OCI-LY3 (cell line): ENCODE measurements around the gene SNORC.
"Not testable (repeated sequence)": the region's sequence is repeated elsewhere in the genome, so short reads cannot be mapped to it uniquely, and the experiment has no call there.

Experiments
- H2AFZ ChIP-seq: fragments of 200-600, 300-600 bp; shearing (Covaris generic); 2 replicates; pipeline ENCODE4 v1.6.0; 2014; ENCODE audit warnings: antibody characterized with exemption, low read depth, low read length
- H3K27ac ChIP-seq: fragments of 200-600, 300-600 bp; sonication (generic); 2 replicates; pipeline ENCODE4 v1.5.1; 2014; ENCODE audit warnings: mild to moderate bottlenecking, low read length, moderate library complexity, mixed read lengths
- H3K27me3 ChIP-seq: fragments of 200-600, 300-600 bp; sonication (generic); 2 replicates; pipeline ENCODE4 v1.6.1; 2014; ENCODE audit warnings: low read depth, low read length, mixed read lengths
- H3K36me3 ChIP-seq: fragments of 200-600, 300-600 bp; sonication (generic); replicated peaks from 2 replicates; pipeline ENCODE3; 2014; ENCODE audit warnings: low read depth, low read length, mixed read lengths
- H3K4me1 ChIP-seq: fragments of 300-600, 200-600 bp; sonication (generic); 2 replicates; pipeline ENCODE4 v1.6.1; 2014; ENCODE audit warnings: low read length, mixed read lengths
- H3K4me2 ChIP-seq: fragments of 200-600, 300-600 bp; sonication (generic); 2 replicates; pipeline ENCODE4 v1.6.1; 2014; ENCODE audit warnings: low read length, mixed read lengths
- H3K4me3 ChIP-seq: fragments of 300-600, 200-600 bp; sonication (generic); 2 replicates; pipeline ENCODE4 v1.5.1; 2014; ENCODE audit warnings: antibody characterized with exemption, mild to moderate bottlenecking, low read length, moderate library complexity
- H3K79me2 ChIP-seq: fragments of 300-600, 200-600 bp; shearing (Covaris generic); 2 replicates; pipeline ENCODE4 v1.6.1; 2014; ENCODE audit warnings: mild to moderate bottlenecking, low read length, mixed read lengths
- H3K9ac ChIP-seq: fragments of 300-600, 200-600 bp; shearing (Covaris generic); 2 replicates; pipeline ENCODE4 v1.6.0; 2014; ENCODE audit warnings: mild to moderate bottlenecking, low read length, moderate library complexity
- H3K9me3 ChIP-seq: fragments of 200-600, 300-600 bp; shearing (Covaris generic); 2 replicates; pipeline ENCODE4 v1.6.1; 2014; ENCODE audit warnings: low read length, mixed read lengths; ENCODE audit not compliant: insufficient read depth
- H4K20me1 ChIP-seq: fragments of 200-600, 300-600 bp; sonication (generic); 2 replicates; pipeline ENCODE4 v1.6.1; 2016; ENCODE audit warnings: low read length, mixed read lengths; ENCODE audit not compliant: insufficient read depth
- CTCF ChIP-seq: fragments of 200-600, 300-600 bp; sonication (generic); IDR thresholded peaks from 2 replicates; pipeline ENCODE4 v1.5.1; 2014; ENCODE audit warnings: antibody characterized with exemption, low read length, low read depth
- EZH2phosphoT487 ChIP-seq: fragments of 200-600 bp; shearing (Covaris generic); IDR thresholded peaks from 2 replicates; pipeline ENCODE4 v1.6.1; 2018; ENCODE audit warnings: antibody characterized with exemption, mixed run types, low read depth

The SNORC gene

GRCh38 chr2:232901736-232902578, 31.9 kb downstream of the SNORC start:
- no peaks in the 10 kb centered on the region for H3K9me3 ChIP-seq
- TF ChIP-seq EZH2phosphoT487 (no peak), CTCF (no peak)
- H3K79me2 ChIP-seq = no peaks in the 10 kb centered on the region
- H3K4me3 ChIP-seq = no peak overlapping the region
- no peak overlapping the region for H3K4me2 ChIP-seq
- peaks cover 6% of the 10 kb centered on the region; the same call in 1 of the 2 replicates for H3K4me1 ChIP-seq
- H3K36me3 ChIP-seq = no peaks in the 10 kb centered on the region
- no peaks in the 10 kb centered on the region for H4K20me1 ChIP-seq
- H3K27me3 ChIP-seq = no peaks in the 10 kb centered on the region
- no peak overlapping the region for H2AFZ ChIP-seq
- H3K9ac ChIP-seq = no peak overlapping the region
- no peak overlapping the region for H3K27ac ChIP-seq

DNA sequence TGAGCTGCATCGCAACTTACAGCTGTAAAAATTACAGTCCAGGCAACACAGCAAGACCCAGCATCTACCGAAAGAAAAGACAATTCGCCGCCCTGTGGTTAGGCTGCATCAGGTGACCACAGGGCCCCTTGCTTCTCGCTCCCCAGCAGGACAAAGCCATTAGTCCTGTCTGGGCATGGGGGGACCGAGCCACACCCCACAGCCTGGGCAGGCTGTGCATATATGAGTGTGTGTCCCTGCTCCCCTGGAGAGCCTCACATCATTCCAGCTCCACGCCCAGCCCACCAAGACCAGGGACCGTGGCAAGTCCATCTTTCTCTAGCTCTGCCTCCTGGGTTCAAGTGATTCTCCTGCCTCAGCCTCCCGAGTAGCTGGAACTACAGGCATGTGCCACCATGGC, 33.9 kb downstream of the SNORC start:
- no peaks in the 10 kb centered on the region for H3K27me3 ChIP-seq

DNA sequence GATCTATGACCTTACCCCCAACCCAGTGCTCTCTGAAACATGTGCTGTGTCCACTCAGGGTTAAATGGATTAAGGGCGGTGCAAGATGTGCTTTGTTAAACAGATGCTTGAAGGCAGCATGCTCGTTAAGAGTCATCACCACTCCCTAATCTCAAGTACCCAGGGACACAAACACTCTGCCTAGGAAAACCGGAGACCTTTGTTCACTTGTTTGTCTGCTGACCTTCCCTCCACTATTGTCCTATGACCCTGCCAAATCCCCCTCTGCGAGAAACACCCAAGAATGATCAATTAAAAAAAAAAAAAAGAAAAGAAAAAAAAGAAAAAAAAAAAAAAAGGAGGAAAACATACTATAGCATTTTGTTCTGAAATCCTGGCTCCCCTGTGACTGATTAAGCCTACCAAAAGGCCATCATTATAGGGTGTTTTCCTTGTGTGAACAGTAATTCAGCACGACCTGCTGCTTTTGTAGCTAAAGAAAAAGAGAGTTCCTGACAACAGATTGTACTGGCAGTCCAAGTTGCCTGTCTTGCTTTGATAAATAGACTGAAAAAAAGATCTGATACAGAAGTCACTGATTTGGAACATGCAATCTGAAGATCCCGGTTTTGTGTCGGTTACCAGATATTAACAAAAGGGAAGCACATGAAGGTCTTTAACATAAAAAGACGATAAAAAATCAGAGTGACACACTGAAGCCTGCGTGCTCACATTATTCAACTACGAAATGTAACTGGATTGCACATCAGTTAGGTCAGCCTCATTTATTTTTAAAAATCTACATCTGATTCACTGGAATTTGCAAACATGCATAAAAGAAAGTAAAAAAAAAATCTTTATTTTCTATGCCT, 37.0 kb downstream of the SNORC start:
- not testable (repeated sequence) for H4K20me1 ChIP-seq, H3K79me2 ChIP-seq, H3K36me3 ChIP-seq, H3K4me3 ChIP-seq, H3K9ac ChIP-seq, H3K4me2 ChIP-seq, H2AFZ ChIP-seq, H3K4me1 ChIP-seq, H3K27me3 ChIP-seq, H3K9me3 ChIP-seq, H3K27ac ChIP-seq

More for the DNA sequence above, 33.9 kb downstream of the SNORC start:
- Histone ChIP-seq H2AFZ (no peak overlapping the region), H3K27ac (no peak overlapping the region), H3K4me1 (no peaks in the 10 kb centered on the region), H3K9ac (no peak overlapping the region), H3K4me2 (no peak overlapping the region), H3K4me3 (no peak overlapping the region), H3K36me3 (no peaks in the 10 kb centered on the region), H3K79me2 (no peaks in the 10 kb centered on the region), H3K9me3 (no peaks in the 10 kb centered on the region), H4K20me1 (no peaks in the 10 kb centered on the region)
- no peak for TF ChIP-seq EZH2phosphoT487
- no peak for TF ChIP-seq CTCF

DNA sequence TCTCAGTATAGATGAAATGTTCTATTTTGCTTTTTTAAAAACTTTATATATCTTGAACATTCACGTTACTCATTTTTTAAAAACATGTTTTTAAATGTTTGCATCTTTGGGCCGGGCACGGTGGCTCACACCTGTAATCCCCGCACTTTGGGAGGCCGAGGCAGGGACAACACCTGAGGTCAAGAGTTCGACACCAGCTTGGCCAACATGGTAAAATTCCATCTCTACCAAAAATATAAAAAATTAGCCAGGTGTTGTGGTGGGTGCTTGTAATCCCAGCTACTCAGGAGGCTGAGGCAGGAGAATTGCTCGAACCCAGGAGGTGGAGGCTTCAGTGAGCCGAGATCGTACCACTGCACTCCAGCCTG, 37.6 kb downstream of the SNORC start:
- not testable (repeated sequence) for H3K36me3 ChIP-seq, H3K27ac ChIP-seq, H2AFZ ChIP-seq, H3K4me3 ChIP-seq, H3K27me3 ChIP-seq, H3K4me1 ChIP-seq, H3K9ac ChIP-seq, H3K4me2 ChIP-seq, H4K20me1 ChIP-seq, H3K79me2 ChIP-seq, H3K9me3 ChIP-seq

DNA sequence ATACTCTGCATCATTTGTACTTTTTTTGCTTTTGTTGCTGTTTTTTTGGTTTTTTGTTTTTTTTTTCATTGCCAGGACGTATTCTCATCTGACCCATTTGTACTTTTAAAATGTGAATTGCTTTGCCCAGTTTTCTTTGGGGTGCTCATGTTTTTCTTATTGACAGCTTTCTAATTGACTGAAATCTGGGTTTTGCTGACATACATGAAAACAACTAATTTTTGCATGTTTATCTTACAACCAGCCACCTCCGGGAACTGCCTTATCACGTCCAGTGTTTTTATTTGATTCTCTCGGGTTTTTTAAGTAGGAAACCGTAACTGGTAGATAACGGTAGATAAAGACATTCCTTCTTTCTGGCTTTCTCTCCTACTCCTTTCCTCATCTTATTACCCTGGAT, 38.6 kb downstream of the SNORC start:
- TF ChIP-seq EZH2phosphoT487 (no peak), CTCF (no peak)

More for the DNA sequence above, 38.6 kb downstream of the SNORC start:
- no peaks in the 10 kb centered on the region for H3K79me2 ChIP-seq
- H3K36me3 ChIP-seq = no peaks in the 10 kb centered on the region
- H2AFZ ChIP-seq = no peak overlapping the region
- H3K4me3 ChIP-seq = no peak overlapping the region
- H3K9me3 ChIP-seq = no peaks in the 10 kb centered on the region
- peaks cover 7% of the 10 kb centered on the region; the same call in 1 of the 2 replicates for H3K27me3 ChIP-seq
- no peak overlapping the region for H3K4me2 ChIP-seq
- H3K9ac ChIP-seq = no peak overlapping the region
- no peaks in the 10 kb centered on the region for H3K4me1 ChIP-seq
- no peak overlapping the region for H3K27ac ChIP-seq
- H4K20me1 ChIP-seq = no peaks in the 10 kb centered on the region
